Stimulated activated CD8-positive, alpha-beta memory T cell treated with anti-CD3 and anti-CD28 coated beads, Interleukin-2, amount 100 ng/mL, for 1 hour (primary cell): ENCODE data around the gene IGF1R.

Experiments used
- DNase-seq, 2 donors: peaks; one replicate each; pipeline ENCODE4 v3.0.0-alpha.2; 2020; ENCODE audit warnings: low read depth in 2 of 2

The IGF1R gene

GRCh38 chr15:98671060-98672008 is 23.0 kb downstream of the IGF1R start:
- no peak for DNase-seq

DNA sequence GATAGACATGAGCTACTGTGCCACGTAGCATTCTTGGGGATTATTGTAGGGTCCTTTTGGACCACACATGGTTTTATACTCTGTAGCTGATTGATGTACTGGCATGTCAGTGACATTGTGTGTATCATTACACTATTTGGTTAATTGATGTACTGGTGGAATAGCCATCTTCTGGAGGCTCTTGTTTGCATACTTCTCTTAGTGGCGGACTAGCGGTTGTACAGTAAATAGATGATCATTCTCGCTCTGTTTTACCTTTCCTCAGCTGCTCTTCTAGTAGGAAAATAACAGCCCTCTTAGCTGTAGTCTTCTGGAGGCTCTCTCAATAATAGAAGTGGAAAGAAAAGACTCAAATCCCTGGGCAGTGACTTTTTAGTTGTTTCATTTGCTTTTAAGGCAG is 24.8 kb downstream of the IGF1R start:
- no peak for DNase-seq

- no peak for DNase-seq
These were observed 26.0 kb downstream of the IGF1R start for GRCh38 chr15:98674336-98674735.

GRCh38 chr15:98676586-98677270 is 28.4 kb downstream of the IGF1R start:
- DNase-seq, result no peak

DNA sequence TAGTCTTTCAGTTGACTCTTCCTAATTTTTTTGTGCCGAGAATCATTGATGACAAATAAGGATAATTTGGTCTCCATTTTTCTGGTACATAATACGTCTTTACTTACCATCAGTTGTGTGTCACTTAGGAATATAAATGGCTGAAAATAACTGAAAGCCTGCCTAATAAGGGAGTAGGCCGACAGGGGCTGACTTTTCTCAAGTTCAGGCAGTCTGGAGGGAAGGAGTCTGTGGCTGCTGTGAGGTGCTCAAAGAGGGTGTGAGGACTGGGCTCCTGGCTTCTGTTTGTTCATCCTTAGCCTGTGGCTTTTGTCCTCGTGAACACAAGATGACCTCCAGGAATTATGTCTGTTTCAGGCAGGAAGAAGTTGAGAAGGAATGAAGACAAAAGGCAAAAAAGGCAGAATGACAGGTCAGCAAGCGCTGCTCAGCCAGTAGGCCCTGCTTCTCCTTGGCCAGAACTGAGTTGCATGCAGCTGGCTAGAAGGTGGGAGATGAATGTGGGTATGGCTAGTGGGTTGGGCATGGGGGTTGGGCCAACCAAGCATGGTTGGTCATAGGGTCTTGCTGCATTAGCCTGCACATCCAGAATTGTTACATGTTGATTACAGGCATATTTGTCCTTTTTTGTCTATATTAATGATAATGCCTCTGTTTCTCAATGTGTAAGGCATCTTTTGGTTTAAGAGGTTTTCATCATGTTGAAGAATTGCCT is 29.2 kb downstream of the IGF1R start:
- DNase-seq, result no peak

GRCh38 chr15:98678484-98678883 is 30.1 kb downstream of the IGF1R start:
- DNase-seq, result no peak

- no peak for DNase-seq
These were observed 32.7 kb downstream of the IGF1R start for GRCh38 chr15:98681061-98681460.

DNA sequence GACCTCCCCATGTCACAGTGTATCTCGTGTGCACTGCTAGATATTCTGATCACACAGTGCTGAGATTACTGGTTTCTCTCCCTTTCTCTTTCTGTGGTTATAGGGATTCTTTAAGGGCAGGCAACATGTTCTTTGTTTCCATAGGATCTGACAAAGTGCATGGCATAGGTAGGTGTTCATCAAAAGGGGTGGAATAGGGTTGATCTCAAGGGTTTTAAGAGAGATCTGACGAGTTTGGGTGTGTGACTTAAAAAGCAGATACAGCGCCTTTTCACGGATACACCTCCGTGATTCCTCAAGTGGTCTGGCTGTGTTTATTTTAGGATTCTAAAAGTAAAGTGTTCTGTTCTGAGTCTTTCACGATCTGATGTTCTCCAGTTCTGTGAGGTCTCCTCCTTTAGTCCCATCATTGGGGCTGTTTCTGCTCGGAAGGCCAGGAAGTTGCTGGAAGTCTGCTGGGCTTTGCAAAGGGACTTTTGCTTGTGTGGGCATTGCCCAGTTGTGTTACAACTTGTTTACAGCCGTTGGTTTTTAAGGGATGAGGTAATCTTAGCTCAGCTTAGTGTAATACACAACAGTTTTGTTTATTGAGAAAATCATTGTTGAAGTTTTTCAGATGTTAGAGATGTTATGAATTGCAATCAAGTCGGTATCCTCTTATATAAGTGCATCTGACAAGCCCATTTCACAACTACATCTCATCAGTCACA is 34.8 kb downstream of the IGF1R start:
- no peak for DNase-seq

DNA sequence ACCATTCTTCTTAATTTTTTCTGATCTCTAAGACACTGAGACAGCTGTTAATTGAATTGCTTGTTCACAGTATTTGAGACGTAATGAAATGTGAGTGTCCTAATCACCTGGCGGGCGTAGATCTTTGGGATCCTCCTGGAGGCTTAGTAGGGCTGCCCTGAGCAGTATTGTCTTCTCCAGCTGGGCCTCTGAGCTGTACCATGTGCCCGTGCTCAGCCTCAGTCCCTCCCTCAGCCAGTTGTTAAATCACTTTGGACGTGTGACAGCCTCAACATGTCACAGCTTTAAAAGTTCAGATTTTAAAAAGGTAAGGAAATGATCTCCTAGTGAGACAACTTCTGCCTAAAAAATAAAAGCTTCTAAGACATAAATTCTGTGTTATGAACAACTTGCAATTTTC is 35.5 kb downstream of the IGF1R start:
- DNase-seq, result no peak

DNA sequence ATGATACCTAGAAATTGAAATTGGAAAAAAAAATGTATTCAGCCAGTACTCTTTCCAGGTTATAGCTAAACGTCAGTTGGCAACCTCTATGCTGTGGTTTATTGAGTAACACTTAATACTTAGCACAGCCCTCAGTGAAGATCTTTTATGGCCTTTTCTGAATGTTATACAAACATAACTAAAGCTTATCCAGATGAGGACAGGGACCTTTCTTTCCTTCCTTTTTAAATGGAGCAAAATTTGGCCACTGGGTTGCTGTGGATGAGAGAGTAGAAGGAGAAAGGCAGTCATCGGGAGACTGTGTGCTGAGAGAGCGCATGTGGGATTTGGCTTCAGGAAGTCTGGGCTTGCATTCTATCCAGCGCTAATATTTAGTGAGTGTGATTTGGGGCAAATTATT is 36.1 kb downstream of the IGF1R start:
- DNase-seq, result no peak

DNA sequence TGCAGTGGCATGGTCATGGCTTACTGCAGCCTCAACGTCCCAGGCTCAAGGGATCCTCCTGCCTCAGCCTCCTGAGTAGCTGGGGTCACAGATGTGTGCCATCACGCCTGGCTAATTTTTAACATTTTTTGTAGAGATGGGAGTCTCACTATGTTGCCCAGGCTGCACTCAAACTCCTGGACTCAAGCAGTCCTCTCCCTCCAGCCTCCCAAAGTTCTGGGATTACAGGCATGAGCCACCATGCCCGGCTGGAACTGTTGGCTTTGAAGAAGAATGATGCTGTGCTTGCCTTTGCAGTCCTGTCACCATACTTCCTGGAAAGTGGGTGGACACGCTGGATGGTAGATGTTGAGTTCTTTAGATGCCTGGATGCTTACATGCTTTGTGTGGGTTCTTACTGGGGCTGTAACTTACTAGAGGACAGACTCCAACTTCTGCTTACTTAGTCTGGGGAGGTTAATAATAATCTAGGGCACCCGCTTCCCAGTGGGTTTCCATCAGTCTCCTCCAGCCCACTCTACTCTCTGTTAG is 36.7 kb downstream of the IGF1R start:
- no peak for DNase-seq

- DNase-seq, result no peak
These were observed 38.6 kb downstream of the IGF1R start for GRCh38 chr15:98686983-98687382.

DNA sequence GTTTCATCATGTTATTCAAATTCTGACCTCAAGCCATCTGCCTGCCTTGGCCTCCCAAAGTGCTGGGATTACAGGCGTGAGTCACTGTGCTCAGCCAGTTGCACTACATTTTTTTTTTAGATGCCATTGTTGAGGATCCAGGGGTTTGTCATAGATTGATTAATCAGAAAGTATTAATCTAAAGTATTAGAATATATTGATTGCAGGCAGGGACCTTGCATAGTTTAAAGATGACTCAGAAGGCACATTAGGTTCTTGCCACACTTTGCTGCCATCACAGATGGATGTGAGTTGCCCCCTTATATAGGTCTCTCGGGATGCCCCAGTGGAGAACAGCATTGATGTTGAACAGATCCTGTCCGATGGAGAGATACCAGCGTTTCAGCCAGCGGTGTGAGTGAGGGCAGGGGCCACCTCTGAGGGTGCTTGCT is 41.1 kb downstream of the IGF1R start:
- no peak for DNase-seq

DNA sequence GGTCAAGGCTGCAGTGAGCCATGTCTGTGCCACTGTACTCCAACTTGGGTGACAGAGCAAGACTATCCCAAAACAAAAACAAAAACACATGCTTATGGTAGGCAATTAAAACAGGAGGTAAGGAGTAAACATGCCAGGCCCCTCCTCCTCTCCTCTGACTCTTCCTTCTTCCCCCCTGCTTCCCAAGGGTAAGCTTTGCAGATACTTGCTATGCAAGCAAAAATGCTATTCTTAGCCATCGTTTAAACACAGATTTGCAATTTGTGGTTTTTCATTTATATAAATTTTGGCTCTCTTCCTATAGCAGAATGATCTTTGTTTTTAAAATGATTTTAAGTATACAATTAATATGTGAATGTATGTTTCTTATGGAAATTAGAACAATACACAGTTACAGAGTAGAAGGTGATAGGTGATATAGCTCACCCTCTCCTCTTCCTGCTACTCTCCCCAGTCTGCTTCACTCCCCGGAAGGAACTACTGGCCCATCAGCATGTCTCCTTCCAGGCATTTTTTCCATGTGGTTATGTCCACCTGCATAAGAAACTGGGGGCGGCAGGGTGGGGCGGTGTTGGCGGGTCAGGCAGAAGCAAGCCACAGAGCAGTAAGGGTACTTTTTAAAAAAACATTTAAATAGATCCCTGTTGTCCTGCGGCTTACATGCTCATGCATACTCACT is 42.1 kb downstream of the IGF1R start:
- no peak for DNase-seq

- no peak for DNase-seq
These were observed 43.9 kb downstream of the IGF1R start for GRCh38 chr15:98692213-98692612.

- no peak for DNase-seq
These were observed 45.8 kb downstream of the IGF1R start for GRCh38 chr15:98694161-98694560.

DNA sequence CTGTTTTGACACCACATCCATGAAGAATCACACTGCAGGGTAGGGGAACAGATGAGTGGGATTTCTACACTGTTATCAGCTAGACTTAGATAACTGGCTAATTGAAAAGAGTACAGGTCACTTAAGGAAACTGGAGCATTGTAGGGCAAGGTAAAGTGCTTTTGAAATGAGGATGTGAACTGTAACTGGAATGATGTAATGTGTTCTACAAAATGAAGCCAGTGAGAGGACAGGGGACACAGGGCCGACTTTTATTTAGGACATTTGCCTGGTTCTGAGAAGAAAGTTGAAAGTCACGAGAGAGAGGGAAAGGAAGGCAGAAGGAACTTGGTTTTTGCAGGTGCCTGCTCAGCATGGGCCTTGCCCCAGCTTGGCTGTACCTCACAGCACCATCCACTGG is 50.5 kb downstream of the IGF1R start:
- DNase-seq, result no peak

GRCh38 chr15:98699591-98700424 is 51.5 kb downstream of the IGF1R start:
- no peak for DNase-seq

GRCh38 chr15:98700519-98700918 is 52.2 kb downstream of the IGF1R start:
- DNase-seq, result no peak

DNA sequence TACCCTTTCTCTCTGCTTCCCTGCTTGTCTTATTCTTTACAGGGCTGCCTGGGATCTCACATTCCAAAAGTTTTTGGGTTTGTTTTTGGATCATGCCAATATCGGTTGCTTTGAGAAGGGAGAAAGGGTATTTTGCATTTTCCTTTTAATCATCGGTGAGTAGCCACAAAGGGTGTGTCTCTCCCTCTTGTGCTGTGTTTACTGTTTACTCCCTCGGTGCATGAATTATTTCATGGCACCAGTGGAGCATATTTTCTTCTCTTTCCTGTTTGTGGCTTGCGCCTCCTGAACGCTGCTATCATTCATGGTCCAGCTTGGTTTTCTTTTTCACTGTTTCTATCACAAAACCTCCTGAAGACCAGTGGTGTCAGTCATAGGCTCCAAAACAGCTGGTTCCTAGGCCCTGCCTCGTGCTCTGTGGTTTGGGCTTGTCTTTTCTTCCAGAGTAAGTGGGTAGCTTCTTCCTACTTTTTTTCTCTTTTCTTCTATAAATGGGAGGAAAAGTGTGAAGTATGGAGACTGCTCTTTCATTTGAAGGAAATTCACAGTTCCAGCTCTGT is 54.9 kb downstream of the IGF1R start:
- DNase-seq, result no peak
